NOMO-1 treated with dmso at 0.1 percent for 144 hours (cell line): Measurements from ENCODE around the gene TP53BP2.
"Not testable (repeated sequence)": the region's sequence is repeated elsewhere in the genome, so short reads cannot be mapped to it uniquely, and the experiment has no call there.

Experiments
- DNase-seq: peaks from one replicate; lab custom pipeline; 2025; ENCODE audit not compliant: unreplicated experiment; lab: John Stamatoyannopoulos, UW

The TP53BP2 gene

DNA sequence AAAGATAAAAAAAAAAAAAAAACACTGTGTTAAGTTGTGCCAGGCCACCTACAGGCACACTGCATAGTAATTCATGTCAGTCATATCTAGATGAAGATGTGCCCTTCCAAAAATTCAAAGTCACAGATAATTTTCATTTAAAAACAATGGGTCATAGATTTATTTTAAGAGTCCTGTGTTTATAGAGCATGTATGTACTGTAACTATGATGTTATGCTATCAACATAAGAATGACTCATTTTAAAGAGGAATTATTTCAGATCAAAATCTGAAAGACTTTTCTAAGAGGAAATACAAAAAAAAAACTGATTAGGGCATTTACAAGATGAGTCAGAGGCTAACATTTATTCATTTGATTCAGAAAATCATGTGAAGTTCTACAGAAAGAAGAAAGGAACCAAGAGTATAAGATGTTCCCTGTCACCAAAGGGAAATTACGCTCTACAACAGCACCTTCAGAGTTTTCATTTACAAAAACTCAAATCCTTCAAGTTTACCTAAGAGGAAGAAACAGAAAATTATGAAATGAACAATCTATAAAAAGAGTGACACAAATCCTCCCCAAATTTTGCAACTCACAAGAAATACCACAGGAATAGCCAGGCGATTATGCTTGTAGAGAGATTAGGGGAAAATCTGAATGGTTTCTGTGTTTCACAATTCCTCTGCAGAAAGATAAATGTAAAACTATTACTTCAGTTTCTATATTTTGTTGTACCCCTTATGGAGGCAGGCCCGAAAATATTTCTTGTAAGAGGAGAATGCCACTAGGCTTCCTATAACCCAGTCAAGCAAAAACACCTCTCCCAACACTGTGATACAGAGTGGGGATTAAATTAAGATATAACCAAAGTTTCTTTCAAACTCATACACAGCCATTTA, 13.8 kb downstream of the TP53BP2 start:
- DNase-seq = peak; percentile 66

DNA sequence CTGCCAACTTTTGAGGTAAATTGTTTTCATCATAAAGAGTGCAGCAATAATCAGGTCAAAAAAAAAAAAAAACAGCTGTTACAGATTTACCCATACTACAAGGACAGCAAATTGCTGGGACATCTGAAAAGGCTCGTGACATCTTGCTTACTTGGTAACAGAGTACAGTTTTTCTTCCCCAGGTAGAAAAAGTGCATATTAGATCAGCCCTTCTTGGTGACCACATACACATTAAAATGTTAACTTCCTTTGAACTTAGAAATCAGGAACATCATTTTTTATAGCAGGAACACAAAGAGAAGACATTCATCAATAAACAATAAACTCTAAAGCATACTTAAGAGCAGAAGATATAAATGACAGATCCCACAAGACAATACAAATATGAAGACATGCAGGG, 16.1 kb downstream of the TP53BP2 start:
- DNase-seq = no peak

DNA sequence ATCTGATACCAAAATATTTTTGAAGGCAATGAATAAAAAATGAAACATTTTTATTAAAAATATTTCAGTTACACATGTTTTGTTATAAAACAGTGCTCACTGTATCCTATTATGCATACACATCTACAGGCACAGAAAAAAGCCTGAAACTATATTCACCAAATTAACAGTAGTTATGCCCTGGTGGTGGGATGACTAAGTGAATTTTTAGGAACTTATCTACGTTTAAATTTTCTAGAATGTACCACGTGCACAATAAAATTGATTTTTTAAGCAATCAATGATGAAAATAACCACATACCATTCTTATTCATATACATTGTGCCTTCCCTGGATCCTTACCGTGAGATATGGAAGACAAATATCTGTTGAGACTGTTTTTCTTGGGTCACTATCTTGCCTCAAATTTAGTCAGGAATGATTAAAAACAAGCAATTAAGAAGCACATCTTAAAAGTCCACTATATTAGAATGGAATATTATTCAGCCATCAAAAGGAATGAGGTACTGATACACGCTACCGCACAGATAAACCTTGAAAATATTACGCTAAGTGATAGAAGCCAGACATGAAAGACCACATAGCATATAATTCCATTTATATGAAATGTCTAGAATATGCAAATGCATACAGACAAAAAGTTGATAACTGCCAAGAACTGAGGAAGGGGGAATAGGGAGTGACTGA, 17.4 kb downstream of the TP53BP2 start:
- no peak for DNase-seq

DNA sequence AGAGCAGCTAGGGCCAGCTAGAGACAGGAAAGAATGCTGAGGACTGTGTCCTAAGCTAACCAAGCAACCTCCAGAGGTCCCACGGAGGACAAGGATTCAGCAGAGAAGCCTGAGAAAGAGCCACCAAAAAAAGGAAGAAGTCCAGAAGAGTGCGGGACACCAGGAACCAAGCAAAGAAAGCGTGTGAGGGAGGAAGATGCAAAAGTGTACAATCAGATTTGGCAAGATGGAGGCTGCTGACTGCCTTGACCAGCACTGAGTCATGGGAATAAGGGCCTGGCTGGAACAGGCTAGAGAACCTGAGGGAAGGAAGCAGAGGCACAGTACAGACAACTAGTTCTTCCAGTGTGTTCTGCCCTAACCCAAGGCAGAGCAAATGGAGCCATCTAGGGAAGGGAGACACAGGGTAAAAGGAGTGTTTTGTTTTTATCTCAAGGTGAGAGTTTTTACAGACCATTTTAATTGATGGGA, 18.5 kb downstream of the TP53BP2 start:
- DNase-seq = no peak

DNA sequence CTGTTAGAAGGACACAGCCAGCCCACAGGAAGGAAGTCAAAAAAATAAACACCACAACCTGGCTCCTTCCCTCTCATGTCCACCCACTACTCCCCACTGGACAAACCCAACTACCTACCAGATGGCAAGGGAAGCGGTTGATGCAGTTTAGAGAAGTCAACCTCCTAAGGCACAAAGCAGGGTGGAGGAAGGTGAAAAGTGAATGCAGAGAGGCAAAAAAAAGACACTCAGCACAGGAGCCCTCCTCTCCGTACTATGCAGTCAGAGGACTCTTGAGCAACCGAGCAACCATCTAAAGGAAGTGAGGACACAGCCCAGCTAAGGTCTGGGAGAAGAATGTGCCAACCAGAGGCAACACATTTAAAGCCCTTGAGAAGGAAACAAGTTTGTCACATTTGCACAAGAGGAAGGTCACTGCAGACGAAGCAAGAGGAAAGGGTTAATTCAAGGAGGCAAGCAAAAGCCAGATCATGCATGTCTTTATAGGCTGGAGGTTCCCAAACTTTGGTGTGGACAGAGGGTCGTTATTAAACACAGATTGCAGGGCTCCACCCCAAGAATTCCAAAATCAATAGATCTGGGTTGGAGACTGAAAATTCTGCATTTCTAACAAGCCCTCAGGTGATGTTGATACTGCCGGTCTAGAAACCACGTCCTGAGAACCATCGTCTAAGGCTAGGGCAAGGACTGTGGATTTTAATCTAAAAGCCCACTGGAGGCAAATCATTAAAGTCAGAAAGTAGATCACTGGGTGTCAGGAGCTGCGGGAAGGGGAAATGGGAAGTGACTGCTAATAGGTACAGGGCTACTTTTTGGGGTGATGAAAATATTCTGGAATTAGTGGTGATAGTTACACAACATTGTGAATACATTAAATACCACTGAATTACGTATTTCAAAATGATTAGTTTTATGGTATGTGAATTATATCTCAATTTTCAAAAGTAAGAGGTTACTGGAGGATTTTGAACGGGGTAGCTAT, 19.7 kb downstream of the TP53BP2 start:
- DNase-seq = peak; percentile 92

DNA sequence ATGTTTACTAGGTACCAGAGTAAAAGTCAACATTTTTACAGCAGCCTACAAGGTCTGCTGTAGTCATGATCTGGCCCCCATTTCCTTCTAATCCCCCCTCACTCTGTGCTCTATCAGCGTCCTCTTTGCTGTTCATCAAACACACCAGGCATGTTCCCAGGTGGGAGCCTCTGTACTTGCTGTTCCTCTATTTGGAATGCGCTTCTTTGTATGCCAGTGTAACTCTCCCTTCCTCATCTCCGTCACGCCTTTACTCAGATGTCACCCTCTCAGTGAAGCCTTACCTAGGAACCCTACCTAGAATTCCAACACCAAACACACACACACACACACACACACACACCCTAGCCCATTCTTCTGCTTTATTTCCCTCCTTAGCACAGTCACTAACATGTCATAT, 21.0 kb downstream of the TP53BP2 start:
- no peak for DNase-seq

DNA sequence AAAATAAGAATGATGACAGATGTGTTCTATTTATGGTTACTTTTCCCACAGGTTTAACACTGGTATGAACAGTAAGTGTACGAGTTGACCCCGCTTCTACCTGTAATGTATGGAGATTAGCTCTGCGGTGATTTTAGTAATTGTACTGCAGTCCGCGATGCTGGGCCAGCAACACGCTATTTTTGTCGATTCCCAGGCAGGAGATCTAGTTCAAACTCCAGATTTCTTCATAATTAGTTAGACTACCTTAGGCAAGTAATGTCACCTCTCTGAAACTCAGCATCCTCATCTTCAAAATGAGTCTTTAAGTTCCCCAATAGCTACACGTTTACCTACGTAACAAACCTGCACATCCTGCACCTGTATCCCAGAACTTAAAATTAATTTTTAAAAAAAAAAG, 21.5 kb downstream of the TP53BP2 start:
- no peak for DNase-seq

DNA sequence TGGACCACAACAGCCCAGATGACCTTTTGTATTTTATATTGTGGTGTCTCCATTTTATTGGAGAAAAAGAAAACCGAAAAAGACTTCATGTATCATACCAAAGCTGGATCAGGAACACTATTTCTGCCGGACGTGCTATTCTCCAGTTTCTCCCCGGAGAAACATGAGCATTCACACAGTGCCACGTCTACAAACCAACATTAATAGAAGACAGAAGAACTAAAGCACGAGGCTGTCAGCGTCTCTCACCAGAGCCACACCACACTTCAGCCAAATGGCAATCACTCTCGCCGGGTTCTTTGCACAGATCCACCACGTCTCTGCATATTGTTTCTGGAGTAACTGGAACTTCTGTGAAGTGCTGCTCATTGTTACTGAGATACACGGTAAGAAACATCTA, 24.8 kb downstream of the TP53BP2 start:
- no peak for DNase-seq

DNA sequence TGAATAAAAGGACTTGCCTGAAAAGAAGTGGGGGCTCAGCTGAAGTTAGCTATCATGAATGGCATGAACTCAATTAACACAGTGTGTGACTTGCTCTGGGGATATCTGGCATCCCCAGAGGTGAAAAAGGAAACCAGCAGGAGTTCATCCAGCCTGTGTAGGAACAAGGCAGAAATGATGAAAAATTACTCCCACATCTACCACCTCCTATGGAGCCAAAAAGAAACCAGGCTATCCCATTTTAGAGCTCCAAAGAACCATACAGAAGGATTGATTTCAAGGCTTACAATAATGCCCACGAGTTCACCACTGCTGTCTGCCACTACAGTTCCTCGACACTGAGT, 25.3 kb downstream of the TP53BP2 start:
- DNase-seq = no peak

DNA sequence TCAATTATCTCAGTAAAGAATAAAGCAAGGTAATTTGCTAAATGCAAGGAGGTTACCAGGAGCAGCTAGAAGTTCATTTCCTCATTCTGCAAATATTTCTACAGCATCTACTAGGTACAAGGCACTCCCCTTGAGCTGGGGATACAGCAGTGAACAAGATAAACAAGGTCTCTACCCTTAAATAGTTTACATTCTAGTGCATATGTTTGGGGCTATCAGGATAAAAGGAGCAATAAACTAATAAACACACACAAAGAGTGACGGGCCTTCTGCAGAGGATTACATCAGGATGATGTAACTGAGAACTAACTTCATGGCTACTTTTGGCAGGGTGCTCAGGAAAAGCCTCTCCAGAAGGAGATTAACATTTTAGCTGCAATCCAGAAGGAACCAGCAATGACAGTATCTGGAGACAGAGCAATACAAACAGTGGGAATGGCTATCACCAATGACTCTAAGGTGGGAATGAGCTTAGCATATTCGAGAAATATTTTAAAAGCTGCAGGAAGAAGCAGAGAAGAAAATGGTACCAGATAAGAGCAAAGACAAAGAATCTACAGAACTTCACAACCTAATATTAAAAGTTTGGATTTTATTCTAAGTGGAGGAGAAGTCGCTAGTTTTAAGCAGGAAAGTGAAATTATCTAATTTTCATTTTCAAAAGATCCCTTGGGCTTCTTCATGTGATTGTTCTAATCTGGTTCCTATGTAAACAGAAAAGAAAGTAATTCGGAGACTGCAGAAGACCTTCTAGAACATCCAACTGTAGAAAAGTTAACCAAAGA, 25.8 kb downstream of the TP53BP2 start:
- DNase-seq = no peak

DNA sequence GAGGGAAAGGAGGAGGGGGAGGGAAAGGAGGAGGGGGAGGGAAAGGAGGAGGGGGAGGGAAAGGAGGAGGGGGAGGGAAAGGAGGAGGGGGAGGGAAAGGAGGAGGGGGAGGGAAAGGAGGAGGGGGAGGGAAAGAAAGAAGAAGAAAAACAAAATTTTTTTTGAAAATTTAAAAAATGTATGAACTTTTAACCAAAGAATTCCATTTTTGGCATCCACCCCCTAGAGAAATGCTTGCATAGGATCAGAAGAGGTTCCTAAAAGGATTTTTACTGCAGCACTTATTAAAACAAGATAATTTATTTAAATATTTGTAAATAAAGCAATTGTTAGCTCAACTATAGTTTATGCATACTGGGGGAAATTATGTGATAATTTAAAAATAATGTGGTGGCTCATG, 28.5 kb downstream of the TP53BP2 start:
- not testable (repeated sequence) for DNase-seq

DNA sequence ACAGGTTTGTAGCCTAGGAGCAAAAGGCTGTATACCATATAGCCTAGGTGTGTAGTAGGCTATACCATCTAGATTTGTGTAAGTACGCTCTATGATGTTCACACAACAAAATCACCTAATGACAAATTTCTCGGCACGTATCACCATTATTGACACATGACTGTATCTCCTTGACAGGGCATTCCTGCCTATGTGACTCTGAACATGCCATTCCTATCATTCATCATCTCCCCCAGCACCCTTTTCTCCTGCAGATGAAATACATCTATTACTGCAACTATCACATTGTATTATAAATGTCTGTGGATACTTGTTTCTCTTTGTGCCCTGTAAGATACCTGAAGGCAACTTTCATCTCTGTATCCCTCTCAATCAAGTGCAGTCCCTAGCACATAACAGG, 29.9 kb downstream of the TP53BP2 start:
- DNase-seq = no peak

DNA sequence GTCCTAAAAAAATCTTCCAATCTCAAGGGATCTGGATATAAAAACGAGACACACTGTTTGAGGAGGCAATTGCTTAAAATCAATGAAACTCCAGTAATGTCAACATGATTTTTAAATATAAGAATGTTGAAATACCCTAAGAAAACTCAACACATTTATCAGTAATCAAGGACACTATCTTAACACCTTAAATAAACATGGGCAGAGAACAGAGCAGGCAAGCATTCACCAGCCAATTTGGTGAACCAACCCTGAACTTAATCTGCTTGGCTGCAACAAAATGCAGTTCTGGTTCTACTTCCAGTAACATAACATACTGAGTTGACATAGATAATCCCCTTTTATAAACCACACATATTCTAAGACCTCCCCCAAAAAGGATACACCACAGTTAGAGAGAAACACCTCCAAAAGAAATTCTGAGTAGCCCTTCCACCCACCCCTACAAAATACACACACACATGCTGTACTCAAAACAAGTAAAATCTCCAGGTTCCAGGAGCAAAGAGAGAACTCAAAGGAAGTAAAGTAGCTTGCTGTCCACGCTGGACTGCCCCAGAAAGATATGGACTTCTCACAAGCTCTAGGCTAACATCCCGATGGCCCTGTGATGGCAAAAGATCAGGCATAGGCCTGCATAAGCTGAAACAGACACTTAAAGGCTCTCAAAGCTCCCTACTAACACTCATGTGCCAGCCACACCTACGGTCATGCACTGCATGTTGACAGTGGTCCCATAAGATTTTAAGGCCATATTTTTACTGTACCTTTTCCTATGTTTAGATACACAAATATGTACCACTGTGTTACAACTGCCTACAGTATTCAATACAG, 30.5 kb downstream of the TP53BP2 start:
- no peak for DNase-seq

DNA sequence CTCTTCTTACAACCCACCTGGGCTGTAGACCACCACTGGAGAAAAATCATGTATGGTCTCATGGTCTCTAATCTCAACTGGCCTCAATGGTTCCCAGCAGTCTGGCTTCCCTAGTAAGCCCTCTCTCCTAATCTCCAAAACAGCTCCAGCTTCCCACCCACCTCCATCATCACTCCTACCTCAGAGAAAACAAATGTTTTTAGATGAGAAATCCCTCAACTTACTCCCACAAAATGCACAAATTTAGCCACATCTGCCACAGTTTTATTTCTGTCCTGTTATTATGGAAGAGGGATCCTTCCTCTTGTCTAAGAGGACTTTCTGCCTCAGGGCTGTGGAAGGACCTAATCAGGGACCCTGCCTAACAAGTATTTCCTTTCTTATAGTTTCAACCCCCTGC, 32.1 kb downstream of the TP53BP2 start:
- DNase-seq = no peak

DNA sequence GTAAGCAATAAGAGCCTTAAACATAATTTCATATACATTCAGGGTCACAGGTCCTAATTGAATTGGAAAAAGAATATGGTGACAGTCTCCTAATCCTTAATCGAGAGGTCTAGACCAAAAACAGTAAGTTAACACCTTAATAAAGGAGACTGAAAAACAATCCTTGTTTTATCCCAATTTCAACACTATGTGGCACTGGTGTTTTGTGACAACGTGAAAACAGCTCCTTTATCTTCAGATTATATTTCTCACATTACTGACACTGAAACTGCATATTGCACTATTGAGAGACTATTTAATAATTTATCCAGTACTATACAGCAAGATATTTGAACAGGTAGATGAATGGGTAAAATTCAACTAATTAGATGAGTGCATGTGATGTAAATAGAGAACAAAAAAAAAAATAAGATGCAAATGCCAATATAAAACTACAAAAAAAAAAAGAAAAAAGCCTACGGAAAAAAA, 34.1 kb downstream of the TP53BP2 start:
- DNase-seq = no peak

DNA sequence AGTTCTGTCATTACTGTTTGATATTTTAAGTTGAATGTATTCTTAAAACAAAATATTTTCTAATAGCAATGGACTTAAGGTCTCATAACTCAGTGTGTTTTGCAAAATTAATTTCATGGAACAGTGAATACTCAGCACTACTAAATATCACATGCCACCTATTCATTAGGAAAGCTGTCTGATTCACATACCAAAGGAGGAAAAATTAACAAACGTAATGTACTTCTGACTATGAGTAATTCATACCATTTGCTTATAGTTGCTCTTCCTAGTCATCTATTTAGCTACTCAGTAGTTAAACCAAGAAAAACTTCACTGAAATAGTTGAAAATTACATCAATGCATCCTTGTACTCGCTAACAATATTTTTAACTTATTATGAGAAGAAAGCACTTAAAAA, 35.2 kb downstream of the TP53BP2 start:
- no peak for DNase-seq

DNA sequence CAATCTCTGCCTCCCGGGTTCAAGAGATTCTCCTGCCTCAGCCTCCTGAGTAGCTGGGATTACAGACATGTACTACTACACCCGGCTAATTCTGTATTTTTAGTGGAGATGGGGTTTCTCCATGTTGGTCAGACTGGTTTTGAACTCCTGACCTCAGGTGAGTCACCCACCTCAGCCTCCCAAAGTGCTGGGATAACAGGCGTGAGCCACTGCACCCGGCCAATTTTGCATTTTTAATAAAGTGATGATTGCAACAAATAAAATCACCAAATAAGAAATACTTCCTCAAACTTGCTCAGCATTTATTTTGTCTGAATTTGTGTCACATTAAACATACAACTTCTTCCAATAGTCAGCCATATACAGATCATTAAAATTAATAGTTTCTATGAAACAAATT, 35.8 kb downstream of the TP53BP2 start:
- not testable (repeated sequence) for DNase-seq

DNA sequence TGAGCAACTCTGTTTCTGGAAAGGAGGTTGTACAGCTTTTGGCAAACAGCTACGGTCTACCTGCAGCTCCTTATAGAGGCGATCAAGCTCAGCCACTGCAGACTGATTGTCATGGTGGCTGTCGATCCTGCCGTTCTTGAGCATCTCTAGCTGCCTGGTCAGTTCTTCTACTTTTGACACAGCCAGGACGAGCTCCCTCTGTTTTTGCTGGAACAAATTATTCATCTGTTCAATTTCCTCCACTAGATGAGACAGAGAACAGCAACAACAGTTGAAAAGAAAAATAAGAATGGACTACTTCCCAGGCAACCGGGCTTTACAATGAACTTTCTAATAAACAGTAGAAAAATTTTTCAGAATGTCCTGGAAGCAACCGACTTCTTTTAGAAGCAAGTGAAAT, 42.5 kb downstream of the TP53BP2 start:
- no peak for DNase-seq

DNA sequence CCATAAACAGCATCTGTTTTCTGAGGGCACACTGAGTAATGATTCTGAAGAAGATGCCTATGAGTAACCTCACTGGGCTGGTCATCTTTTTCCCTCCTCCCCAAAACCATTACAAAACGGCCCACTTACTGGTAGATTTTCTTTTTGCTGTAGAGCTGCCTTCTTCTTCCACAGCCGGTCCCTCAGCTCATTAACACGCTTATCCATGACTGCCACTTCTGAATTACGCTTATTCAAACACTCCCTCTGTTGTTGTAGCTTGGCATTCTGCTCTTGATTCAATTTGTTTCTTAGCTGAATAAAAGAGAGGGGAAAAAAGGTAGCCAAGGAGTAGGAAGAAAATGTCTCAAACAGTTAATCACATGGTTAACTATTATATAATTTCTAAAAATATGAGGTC, 43.1 kb downstream of the TP53BP2 start:
- no peak for DNase-seq

DNA sequence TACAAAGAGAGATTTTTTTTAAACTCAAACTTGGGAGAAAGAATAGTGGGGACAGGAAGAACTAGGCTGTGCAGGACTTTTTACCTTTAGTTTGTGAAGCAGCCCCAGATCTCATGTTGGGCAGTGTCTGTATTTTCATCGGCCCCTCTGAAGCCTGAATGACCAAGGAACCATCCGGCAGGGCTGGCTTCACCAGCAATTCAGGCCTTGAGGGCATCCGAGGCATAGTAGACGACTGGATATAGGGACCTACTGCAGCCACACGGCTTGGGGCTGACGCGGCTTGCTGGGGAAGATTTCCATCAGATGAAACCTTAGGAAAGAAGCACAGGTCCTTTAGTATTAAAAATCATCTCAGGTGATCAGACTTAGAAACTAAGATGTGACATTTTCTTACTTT, 43.7 kb downstream of the TP53BP2 start:
- no peak for DNase-seq
